Osteoblast (primary cell): Measurements from ENCODE around the gene L3MBTL2. TPM values are rescaled to one million over a fixed set of nuclear protein-coding genes. Genes with fewer than 3 reads are reported as not detected.
"Not testable (repeated sequence)": the region's sequence is repeated elsewhere in the genome, so short reads cannot be mapped to it uniquely, and the experiment has no call there.

Source experiments
- DNase-seq: peaks from one replicate; pipeline ENCODE4 v3.0.0; 2011; ENCODE audit warnings: low spot score, mixed read lengths; ENCODE audit not compliant: insufficient read length; ENCODE audit errors: missing footprints
- H2AFZ ChIP-seq: 2 replicates; pipeline ENCODE4 v1.6.0; 2011; ENCODE audit warnings: mild to moderate bottlenecking, low read length
- H3K27ac ChIP-seq: 2 replicates; pipeline ENCODE4 v1.5.1; 2011; ENCODE audit warnings: mild to moderate bottlenecking, low read depth, low read length, moderate library complexity
- H3K27me3 ChIP-seq: 2 replicates; pipeline ENCODE4 v1.6.0; 2012; ENCODE audit warnings: mild to moderate bottlenecking, control low read depth, inconsistent platforms, low read length, moderate library complexity; ENCODE audit not compliant: insufficient read depth
- H3K36me3 ChIP-seq: 2 replicates; pipeline ENCODE4 v1.5.1; 2011; ENCODE audit warnings: mild to moderate bottlenecking, low read length, control low read depth, moderate library complexity; ENCODE audit not compliant: insufficient read depth
- H3K4me1 ChIP-seq: 2 replicates; pipeline ENCODE4 v1.5.1; 2011; ENCODE audit warnings: mild to moderate bottlenecking, low read length, control low read depth, moderate library complexity; ENCODE audit not compliant: insufficient read depth
- H3K4me2 ChIP-seq: 2 replicates; pipeline ENCODE4 v1.6.0; 2011; ENCODE audit warnings: mild to moderate bottlenecking, low read length; ENCODE audit not compliant: insufficient read depth
- H3K4me3 ChIP-seq: fragments of 200-600 bp; sonication (generic); 3 replicates; pipeline ENCODE4 v1.5.1; 2012; ENCODE audit warnings: mild to moderate bottlenecking, low read length, inconsistent platforms; ENCODE audit not compliant: insufficient read depth
- H3K79me2 ChIP-seq: 2 replicates; pipeline ENCODE4 v1.6.0; 2012; ENCODE audit warnings: mild to moderate bottlenecking, low read length, control low read depth, inconsistent platforms; ENCODE audit not compliant: insufficient read depth
- H3K9me3 ChIP-seq: 2 replicates; pipeline ENCODE4 v1.5.1; 2011; ENCODE audit warnings: low read depth, low read length, control low read depth
- H4K20me1 ChIP-seq: 2 replicates; pipeline ENCODE4 v1.6.0; 2012; ENCODE audit warnings: mild to moderate bottlenecking, low read length, control low read depth; ENCODE audit not compliant: insufficient read depth
- total RNA-seq: library from RNA; depleted of rRNA; stranded (reverse); fragments of >200 nt; gene quantifications from 2 replicates; pipeline ENCODE4 v1.2.3, GENCODE V29; 2012
- TF ChIP-seq, protein P1 (sequence below): IDR thresholded peaks from 2 replicates; pipeline ENCODE4 v1.5.1; 2011; ENCODE audit warnings: mild to moderate bottlenecking, low read depth, low read length, moderate library complexity; ENCODE audit errors: extremely low read depth

The L3MBTL2 gene
- total RNA-seq, 1 donor: 22.8 TPM

DNA sequence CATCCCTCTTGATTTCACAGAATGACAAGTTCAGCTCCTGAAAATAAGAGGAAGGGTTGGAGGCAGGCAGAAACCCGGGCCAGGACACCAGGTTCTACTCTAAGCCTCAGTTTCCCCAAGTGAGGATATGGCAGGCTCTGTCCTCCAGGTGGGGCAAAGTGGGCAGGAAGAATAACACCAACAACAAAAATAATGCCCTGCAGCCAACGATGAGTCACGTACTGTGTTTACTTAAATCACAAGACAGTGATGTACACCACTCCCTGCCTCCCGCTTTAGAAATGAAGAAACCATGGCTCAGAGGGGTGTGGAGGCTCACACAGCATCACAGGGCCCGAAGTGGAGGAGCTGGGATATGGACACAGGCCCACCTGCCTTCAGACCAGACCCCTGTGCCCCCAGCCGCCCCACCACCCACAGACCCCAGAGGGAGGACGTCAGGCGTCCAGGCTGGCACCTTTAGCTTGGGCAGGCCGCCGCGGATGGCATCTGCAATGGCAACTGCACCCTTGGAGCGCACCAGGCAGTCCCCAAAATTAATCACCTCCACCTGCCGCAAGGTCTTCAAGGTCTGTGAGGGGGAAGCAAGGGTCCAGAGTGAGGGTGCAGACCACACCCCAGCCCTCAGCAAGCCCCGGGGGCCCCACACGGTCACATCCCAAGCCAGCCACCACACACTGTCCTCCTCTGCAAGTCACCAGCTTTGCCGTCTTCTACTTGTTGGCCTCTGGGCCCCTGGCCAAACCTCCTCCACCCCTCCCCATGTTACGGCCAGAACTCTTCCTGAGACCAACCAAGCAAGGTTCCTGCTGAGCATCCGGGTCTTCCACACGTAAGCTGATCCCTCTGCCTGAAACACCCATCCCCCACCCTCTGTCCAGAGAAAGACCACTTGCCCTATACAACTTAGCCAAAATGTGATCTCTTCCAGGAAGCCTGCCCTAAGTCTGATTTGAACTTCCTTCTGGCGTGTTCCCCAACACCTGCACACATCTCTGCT, 51.4 kb downstream of the L3MBTL2 start:
- H3K27ac ChIP-seq: peak overlapping the region; percentile 60

DNA sequence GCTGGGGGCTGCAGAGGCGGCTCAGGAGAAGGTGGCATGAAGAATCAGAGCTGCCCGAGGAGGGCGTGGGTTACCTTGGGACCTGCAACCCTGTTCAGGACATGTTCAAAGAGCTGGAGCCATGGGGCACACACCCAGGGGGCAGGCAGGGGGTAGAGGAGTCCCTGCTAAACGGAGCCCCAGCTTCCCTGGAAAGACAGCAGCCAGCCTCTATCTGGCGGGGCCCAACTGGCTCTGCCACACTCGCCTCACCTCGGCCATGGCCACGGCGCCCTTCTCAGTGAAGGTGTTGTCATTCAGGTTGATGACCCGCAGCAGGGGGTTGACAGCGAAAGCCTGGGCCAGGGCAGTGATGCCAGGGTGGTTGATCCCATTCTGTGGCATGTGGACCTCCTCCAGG, 52.6 kb downstream of the L3MBTL2 start:
- Histone ChIP-seq H3K4me2 (no peak overlapping the region), H3K79me2 (peaks cover 15% of the 10 kb centered on the region), H3K27me3 (no peaks in the 10 kb centered on the region), H3K4me1 (no peaks in the 10 kb centered on the region), H4K20me1 (peaks cover 14% of the 10 kb centered on the region), H3K27ac (no peak overlapping the region), H2AFZ (no peak overlapping the region), H3K36me3 (peaks cover 86% of the 10 kb centered on the region), H3K4me3 (no peak overlapping the region), H3K9me3 (no peaks in the 10 kb centered on the region)
- TF ChIP-seq, protein P1, sequence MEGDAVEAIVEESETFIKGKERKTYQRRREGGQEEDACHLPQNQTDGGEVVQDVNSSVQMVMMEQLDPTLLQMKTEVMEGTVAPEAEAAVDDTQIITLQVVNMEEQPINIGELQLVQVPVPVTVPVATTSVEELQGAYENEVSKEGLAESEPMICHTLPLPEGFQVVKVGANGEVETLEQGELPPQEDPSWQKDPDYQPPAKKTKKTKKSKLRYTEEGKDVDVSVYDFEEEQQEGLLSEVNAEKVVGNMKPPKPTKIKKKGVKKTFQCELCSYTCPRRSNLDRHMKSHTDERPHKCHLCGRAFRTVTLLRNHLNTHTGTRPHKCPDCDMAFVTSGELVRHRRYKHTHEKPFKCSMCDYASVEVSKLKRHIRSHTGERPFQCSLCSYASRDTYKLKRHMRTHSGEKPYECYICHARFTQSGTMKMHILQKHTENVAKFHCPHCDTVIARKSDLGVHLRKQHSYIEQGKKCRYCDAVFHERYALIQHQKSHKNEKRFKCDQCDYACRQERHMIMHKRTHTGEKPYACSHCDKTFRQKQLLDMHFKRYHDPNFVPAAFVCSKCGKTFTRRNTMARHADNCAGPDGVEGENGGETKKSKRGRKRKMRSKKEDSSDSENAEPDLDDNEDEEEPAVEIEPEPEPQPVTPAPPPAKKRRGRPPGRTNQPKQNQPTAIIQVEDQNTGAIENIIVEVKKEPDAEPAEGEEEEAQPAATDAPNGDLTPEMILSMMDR: no peak
- peak; percentile 30 for DNase-seq

More for the DNA sequence above, 51.4 kb downstream of the L3MBTL2 start:
- no peak overlapping the region for H3K4me3 ChIP-seq
- peaks cover 13% of the 10 kb centered on the region for H4K20me1 ChIP-seq
- H3K79me2 ChIP-seq: peaks cover 13% of the 10 kb centered on the region
- no peaks in the 10 kb centered on the region for H3K4me1 ChIP-seq
- H3K36me3 ChIP-seq: peaks cover 81% of the 10 kb centered on the region
- TF ChIP-seq, protein P1: no peak
- no peak overlapping the region for H2AFZ ChIP-seq
- H3K27me3 ChIP-seq: no peaks in the 10 kb centered on the region
- peak; percentile 96 for DNase-seq
- H3K9me3 ChIP-seq: no peaks in the 10 kb centered on the region
- H3K4me2 ChIP-seq: no peak overlapping the region

DNA sequence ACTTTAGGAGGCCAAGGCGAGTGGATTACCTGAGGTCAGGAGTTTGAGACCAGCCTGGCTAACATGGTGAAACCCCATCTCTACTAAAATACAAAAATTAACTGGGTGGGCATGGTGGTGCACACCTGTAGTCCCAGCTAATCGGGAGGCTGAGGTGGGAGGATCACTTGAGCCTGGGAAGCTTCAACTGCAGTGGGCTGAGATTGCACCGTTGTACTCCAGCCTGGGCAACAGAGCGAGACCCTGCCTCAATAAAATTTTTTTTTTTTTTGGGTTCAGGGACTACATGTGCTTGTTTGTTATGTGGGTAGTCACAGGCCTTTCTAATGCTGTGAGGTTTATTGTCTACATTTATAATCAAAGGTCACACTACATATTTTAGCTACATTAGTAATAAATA, 54.6 kb downstream of the L3MBTL2 start:
- not testable (repeated sequence) for H3K4me3 ChIP-seq, H3K27me3 ChIP-seq, H3K4me2 ChIP-seq, H2AFZ ChIP-seq, H3K27ac ChIP-seq, H3K9me3 ChIP-seq, H3K4me1 ChIP-seq
- H4K20me1 ChIP-seq: peaks cover 11% of the 10 kb centered on the region
- H3K79me2 ChIP-seq: peaks cover 23% of the 10 kb centered on the region
- DNase-seq: peak; percentile 62
- H3K36me3 ChIP-seq: peaks cover 89% of the 10 kb centered on the region

DNA sequence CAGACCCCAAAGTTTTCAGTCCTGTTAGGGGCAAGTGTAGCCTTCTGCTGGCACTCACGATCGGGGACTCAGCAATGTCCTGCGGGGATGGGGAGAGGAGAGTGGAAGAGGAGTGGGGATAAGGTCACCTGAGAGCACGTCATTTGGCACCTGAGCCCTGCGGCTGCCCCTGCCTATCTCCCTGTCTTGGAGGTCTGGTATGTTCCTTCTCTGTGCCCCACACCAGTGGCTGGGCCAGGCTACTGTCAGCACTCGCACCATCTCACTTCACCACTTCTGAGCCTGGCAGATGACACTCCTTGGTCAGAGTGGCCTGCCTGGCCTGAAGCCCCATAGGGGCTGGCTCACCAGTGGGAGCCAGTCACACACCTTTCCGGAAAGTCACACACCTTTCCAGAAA, 55.8 kb downstream of the L3MBTL2 start:
- H3K9me3 ChIP-seq: no peaks in the 10 kb centered on the region
- no peak overlapping the region for H3K4me3 ChIP-seq
- no peak overlapping the region for H2AFZ ChIP-seq
- H3K27me3 ChIP-seq: no peaks in the 10 kb centered on the region
- no peak overlapping the region for H3K4me2 ChIP-seq
- no peaks in the 10 kb centered on the region for H3K4me1 ChIP-seq
- peaks cover 25% of the 10 kb centered on the region for H3K79me2 ChIP-seq
- H3K27ac ChIP-seq: no peak overlapping the region
- peaks cover 89% of the 10 kb centered on the region for H3K36me3 ChIP-seq
- DNase-seq: peak; percentile 67
- H4K20me1 ChIP-seq: peaks cover 10% of the 10 kb centered on the region
- TF ChIP-seq, protein P1: no peak
